ENCODE results near the gene CYSLTR1.
"Not testable (repeated sequence)": the region's sequence is repeated elsewhere in the genome, so short reads cannot be mapped to it uniquely, and the experiment has no call there.

The CYSLTR1 gene

GRCh38 chrX:78327370-78328086 is at the start of gene CYSLTR1:
Gene CYSLTR1, minus strand, starts transcription at chrX:78327611. Its CDS starts 53,865 bp downstream, at chrX:78273746.
- DNase-seq (ENCODE audit: low read depth), result no peak

DNA sequence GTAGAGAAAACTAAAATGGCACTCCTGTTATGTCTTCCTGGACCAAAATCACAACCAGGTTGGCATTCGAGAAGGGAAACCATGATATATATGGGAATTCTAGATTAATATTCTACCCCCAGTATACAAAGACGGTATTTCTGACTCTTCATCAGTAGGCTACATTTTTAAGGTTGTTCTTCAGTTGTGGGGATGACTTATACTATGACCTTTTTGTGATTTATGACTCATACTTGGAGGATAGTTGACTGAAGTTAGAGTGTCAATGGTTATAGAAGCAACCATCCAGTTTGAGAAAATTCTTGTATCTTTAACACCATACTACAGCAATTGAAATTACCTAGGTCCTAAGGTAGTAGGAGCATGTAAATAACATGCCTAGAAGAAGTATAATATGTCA is 49.8 kb upstream of the CYSLTR1 start:
- no peak for DNase-seq (ENCODE audit: low read depth)

DNA sequence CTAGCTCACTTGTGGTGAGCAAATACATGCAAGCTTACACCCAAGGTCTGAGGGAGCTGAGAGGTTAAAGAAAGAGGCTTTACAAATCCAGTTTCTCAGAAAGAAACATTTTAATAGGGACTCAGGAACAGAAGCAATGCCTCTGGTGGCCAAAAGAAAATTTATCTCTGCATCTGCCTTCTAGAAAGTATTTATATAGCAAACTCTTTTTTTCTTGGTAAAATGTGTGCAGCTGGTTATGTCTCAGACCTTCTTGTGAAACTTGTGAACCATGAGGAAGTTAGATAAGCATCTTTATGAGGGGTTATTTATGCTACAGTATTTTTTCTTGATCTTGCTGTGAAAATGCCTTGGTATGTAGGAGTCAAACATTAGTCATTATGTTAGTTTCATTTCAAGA is 48.5 kb upstream of the CYSLTR1 start:
- no peak for DNase-seq (ENCODE audit: low read depth)

- no peak for DNase-seq (ENCODE audit: low read depth)
These were observed 39.2 kb upstream of the CYSLTR1 start for GRCh38 chrX:78366576-78366975.

GRCh38 chrX:78357342-78358055 is 30.1 kb upstream of the CYSLTR1 start:
- DNase-seq (ENCODE audit: low read depth), result no peak

DNA sequence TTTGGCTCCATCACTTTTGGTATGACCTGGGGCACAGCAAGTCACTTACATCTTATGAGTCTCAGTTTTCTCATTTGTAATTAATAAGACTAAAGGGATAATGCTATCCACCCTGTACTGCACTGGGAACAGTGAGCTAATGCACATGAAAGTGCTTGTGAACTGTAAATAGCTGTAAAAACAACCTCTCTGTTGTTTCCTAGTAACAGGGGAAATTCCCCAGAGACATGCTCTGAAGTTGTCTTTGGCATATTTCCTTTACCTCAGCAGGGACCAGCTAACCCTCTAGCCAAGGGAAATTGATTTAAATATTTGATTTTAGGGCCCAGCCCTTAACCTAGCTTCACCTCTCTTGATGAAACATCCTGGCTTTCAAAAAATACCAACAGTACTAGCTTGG is 6.1 kb upstream of the CYSLTR1 start:
- DNase-seq (ENCODE audit: low read depth), result no peak

GRCh38 chrX:78331708-78332107 is 4.3 kb upstream of the CYSLTR1 start:
- no peak for DNase-seq (ENCODE audit: low read depth)

DNA sequence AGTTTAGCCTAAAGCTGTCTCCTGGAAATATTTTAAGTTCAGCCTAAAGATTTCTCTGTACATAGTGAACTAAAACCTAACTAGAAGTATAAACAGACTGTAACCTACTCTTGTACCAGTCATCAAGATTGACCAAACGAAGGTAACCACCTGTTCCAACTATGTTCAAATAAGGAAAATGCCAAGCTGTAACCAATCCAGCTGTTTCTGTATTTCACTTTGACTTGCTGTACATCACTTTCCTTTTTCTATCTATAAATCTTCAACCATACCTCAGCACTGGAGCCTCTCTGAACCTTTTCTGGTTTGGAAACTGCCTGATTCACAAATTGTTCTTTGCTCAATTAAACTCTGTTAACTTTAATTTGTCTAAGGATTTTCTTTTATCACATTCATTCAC is 3.1 kb upstream of the CYSLTR1 start:
- DNase-seq (ENCODE audit: low read depth), result no peak

DNA sequence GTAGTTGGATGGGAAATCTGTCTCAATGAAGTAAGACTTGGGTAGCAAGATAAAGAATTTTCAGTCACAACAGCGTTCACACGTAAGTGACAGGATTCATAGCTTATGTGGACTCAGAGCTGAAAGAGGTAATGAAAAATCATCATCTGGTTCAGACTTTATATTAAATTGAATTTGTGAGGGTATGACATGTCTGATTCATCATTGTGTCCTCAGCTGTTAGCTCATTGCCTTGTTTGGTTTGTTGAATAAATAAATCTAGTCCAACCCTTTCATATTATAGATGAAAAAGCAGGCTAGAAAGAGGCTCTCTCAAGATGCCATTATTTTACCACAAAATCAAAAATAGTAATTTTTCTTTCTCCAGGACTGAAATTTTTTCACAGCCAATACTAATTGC is 2.7 kb upstream of the CYSLTR1 start:
- no peak for DNase-seq (ENCODE audit: low read depth)

DNA sequence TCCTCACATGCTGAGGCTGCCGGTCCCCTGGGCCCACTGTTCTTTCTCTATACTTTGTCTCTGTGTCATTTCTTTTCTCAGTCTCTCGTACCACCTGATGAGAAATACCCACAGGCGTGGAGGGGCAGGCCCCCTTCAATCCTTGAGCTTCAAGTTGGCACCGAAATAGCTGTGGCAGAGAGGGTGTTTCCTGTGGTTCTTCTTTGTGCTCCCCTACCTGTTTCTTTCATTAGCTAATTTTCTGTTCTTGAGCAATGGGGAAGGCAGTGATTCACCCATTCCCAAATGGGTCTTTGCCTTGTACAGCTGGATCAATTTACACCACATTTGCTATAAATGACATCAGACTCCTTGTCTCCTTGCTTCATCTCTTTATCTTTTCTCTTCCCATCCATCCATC is 2.1 kb upstream of the CYSLTR1 start:
- no peak for DNase-seq (ENCODE audit: low read depth)

GRCh38 chrX:78326401-78326800 is 1.0 kb downstream of the CYSLTR1 start:
- no peak for DNase-seq (ENCODE audit: low read depth)

GRCh38 chrX:78322863-78323262 is 4.5 kb downstream of the CYSLTR1 start:
- no peak for DNase-seq (ENCODE audit: low read depth)

DNA sequence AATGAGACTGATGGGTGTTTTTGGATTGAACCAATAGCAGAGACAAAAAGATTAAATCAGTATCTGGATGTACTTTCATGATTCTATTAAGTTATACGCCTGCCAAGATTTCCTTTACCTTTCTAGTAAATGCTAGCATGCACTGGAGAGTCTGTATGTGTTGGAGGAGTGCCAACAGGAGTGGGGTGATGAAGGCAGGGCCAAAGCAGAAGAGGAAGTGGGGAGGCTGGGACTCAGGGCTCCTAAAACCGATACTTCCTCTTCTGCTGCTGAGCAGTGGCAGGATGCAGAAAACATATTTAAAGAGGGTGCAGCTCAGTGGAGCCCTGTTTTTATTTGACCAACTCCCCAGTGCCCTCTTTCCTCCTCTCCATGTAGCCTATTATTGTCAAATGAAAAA is 5.6 kb downstream of the CYSLTR1 start:
- no peak for DNase-seq (ENCODE audit: low read depth)

GRCh38 chrX:78316265-78316664 is 11.1 kb downstream of the CYSLTR1 start:
- no peak for DNase-seq (ENCODE audit: low read depth)

DNA sequence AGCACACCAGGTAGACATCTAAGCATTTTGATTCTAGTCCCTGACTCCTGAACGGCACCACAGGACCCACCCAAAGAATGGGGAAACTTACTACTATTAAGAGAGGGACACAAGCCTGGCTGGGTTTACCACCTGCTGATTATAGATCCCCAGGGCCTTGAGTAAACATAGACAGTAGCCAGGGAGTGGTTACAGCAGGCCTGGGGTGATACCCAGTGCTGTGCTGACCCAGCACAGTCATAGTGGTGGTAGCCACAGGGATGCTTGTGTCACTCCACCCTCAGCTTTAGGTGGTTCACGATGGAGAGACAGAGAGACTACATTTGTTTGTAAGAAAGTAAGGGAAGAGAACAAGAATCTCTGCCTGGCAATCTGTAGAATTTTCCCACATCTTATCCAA is 11.7 kb downstream of the CYSLTR1 start:
- DNase-seq (ENCODE audit: low read depth), result no peak

DNA sequence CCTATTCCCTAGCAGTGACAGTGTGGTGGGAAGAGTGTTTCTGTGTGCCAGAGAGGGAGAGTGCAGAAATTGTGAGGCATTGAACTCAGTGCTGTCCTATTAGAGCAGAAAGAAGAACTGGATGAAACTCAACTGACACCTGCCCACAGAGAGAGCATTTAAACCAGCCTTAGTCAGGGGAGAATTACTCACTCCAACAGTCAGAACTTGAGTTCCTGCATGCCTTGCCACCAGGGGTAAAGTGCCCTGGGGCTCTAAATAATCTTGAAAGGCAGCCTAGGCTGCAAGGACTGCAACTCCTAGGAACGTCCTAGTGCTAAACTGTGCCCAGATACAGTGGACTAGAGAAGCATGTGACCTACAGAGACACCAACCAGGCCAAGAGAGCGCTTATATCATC is 12.8 kb downstream of the CYSLTR1 start:
- DNase-seq (ENCODE audit: low read depth), result no peak

- DNase-seq (ENCODE audit: low read depth), result no peak
These were observed 13.9 kb downstream of the CYSLTR1 start for GRCh38 chrX:78313526-78313925.

DNA sequence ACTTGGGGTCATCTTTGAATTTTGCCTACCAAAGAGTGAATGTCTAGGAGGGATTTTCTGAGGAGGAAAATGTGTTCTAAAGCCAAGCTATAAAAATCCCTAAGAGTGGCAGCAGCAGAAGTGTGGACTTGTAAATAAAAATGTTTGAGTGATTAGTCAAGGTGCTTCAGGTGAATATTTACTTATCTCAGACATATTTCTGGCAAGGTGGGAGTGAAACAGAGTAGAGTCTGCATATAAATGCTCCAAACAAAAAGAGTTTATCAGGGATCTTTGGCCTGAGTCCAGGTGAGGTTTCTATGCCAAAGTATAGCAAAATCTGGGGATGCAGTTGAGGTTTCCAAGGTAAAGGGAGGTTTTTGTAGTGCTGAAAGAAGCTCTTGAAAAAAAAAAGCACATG is 19.7 kb downstream of the CYSLTR1 start:
- DNase-seq (ENCODE audit: low read depth), result no peak

DNA sequence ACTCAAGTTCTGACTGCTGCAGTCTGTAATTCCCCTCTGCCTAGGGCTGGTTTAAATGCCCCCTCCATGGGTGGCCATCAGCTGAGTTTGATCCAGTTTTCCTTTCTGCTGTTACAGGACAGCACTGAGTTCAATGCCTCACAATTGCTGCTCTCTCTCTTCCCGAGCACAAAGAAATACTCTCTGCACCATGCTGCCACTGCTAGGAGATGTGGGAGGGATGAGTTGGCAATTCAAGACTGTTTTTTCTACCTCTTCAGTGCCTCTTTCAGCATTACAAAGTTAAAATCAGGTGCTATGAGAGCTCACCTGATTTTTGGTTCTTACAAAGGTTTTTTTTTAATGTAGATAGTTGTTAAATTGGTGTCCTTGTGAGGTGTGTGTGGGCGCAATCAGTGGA is 24.3 kb downstream of the CYSLTR1 start:
- no peak for DNase-seq (ENCODE audit: low read depth)

- DNase-seq (ENCODE audit: low read depth), result not testable (repeated sequence)
These were observed 26.5 kb downstream of the CYSLTR1 start for GRCh38 chrX:78300933-78301332.

- DNase-seq (ENCODE audit: low read depth), result no peak
These were observed 43.9 kb downstream of the CYSLTR1 start for GRCh38 chrX:78283511-78283910.

- DNase-seq (ENCODE audit: low read depth), result no peak
These were observed 90.3 kb downstream of the CYSLTR1 start for GRCh38 chrX:78237127-78237526.

- DNase-seq (ENCODE audit: low read depth), result not testable (repeated sequence)
These were observed 101.4 kb downstream of the CYSLTR1 start for GRCh38 chrX:78226047-78226446.

All from GM04503 (cell line).